Upper lobe of right lung (tissue), 1 donor: ENCODE data around the gene ADGRL3. TPM values are rescaled to one million over a fixed set of nuclear protein-coding genes. Genes with fewer than 3 reads are reported as not detected.
A peak's percentile ranks its signal among the peaks of the same experiment; 100 is the strongest.

Source experiments
- ATAC-seq: fragments of 200-7000 bp; cut with Tn5 transposase; one replicate; pipeline ENCODE4 v1.9.1; 2020; ENCODE audit warnings: mild to moderate bottlenecking, moderate library complexity
- DNase-seq: peaks from one replicate; pipeline ENCODE4 v3.0.0-alpha.2; 2020
- H3K27ac ChIP-seq: fragments of 200-600 bp; one replicate; pipeline ENCODE4 v1.8.0; 2022
- H3K27me3 ChIP-seq: fragments of 200-600 bp; one replicate; pipeline ENCODE4 v1.8.0; 2022; ENCODE audit warnings: mild to moderate bottlenecking
- H3K36me3 ChIP-seq: fragments of 200-600 bp; one replicate; pipeline ENCODE4 v1.8.0; 2022
- H3K4me1 ChIP-seq: fragments of 200-600 bp; one replicate; pipeline ENCODE4 v1.8.0; 2022
- H3K4me3 ChIP-seq: fragments of 200-600 bp; one replicate; pipeline ENCODE4 v1.8.0; 2022; ENCODE audit warnings: mild to moderate bottlenecking
- H3K9me3 ChIP-seq: fragments of 200-600 bp; one replicate; pipeline ENCODE4 v1.8.0; 2022
- CTCF ChIP-seq: fragments of 200-600 bp; IDR thresholded peaks from one replicate; pipeline ENCODE4 v1.8.0; 2022; ENCODE audit warnings: antibody characterized with exemption
- intact Hi-C: fragments of 100-400 bp; cut with DNase I; formaldehyde crosslinking; loops from one replicate; pipeline ENCODE4 v1.11.0; 2022
- total RNA-seq: library from RNA; stranded (reverse); fragmentation: NEBNext Ultra II Directional; extraction: Animal tissue kit (Norgen Biotek cat#: 25700); gene quantifications from one replicate; pipeline ENCODE4 v1.2.1, GENCODE V29; 2021
- donor health status: DM: no; HTN: yes; CAD: no; lungs with severe emphysema.

Gene ADGRL3
- total RNA-seq, 1 donor from 2014 or later = 4.0 TPM

DNA sequence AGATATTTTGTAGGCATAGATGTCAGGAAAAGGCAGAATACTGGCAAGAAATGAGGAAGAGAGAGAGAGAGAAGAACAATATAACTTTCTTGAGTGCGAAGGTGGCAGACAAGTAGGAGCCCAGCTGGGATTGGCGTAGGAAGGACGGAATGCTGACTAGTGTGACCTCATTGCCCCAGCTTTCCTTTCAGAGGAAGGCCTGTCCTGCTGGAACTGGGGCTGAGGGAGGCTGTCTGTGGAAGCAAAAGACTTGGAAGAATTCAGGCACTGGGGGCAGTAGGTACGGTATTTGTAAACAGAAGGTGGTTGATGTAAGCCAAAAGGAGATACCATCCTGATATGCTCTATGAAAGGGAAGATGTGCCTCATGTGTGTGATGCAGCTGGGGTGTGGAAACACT lies 818.4 kb downstream of the ADGRL3 start:
- Histone ChIP-seq H3K9me3 (no peaks in the 10 kb centered on the region), H3K4me1 (no peaks in the 10 kb centered on the region), H3K27ac (no peak overlapping the region), H3K36me3 (no peaks in the 10 kb centered on the region), H3K27me3 (no peaks in the 10 kb centered on the region), H3K4me3 (no peak overlapping the region)
- DNase-seq (no peak), ATAC-seq (no peak)
- intact Hi-C loops = no loop called here
- TF ChIP-seq CTCF = no peak

DNA sequence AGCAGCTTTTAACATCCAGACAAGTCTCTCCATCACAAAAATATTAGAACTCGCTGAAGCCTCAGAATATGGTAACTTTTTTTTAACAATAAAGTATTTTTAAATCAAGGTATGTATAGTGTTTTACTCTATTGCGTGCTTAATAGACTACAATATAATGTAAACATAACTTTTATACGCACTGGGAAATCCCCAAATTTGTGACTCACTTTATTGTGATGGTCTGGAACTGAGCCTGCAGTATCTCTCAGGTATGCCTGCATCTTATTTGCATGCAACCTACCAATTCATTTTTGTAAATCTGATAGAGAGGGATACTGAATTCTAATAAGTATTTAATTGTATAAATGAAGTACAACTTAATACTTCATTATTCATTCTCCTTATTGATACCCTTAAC lies 823.5 kb downstream of the ADGRL3 start:
- no peak overlapping the region for H3K4me3 ChIP-seq
- DNase-seq = no peak
- H3K27ac ChIP-seq = no peak overlapping the region

GRCh38 chr4:62028745-62029144 lies 828.6 kb downstream of the ADGRL3 start:
- no peak for TF ChIP-seq CTCF

More for the DNA sequence above, 823.5 kb downstream of the ADGRL3 start:
- ATAC-seq = no peak
- TF ChIP-seq CTCF = no peak
- Histone ChIP-seq H3K4me1 (no peaks in the 10 kb centered on the region), H3K9me3 (no peaks in the 10 kb centered on the region), H3K27me3 (no peaks in the 10 kb centered on the region), H3K36me3 (no peaks in the 10 kb centered on the region)
- intact Hi-C loops = no loop called here

DNA sequence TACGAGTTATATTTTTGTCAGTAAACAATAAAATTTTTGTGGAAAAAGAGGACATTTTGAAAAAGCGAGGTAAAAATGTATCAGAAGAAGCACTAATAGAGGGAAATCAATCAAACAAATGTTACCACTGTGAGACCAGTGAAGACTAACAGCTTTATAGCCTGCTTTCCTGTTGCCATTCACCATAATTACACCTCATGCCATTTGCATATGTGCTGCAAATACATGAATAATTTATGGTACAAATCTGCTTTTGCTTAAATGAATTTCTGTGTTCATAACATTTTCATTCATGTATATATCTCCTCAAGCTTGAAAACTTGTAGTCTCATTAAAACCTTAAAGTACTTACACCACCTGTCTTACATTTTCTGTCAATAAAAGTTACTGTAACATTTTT lies 830.8 kb downstream of the ADGRL3 start:
- no peak overlapping the region for H3K4me3 ChIP-seq
- no peaks in the 10 kb centered on the region for H3K4me1 ChIP-seq
- intact Hi-C loops = no loop called here
- no peaks in the 10 kb centered on the region for H3K36me3 ChIP-seq
- DNase-seq (no peak), ATAC-seq (no peak)
- no peaks in the 10 kb centered on the region for H3K9me3 ChIP-seq
- H3K27ac ChIP-seq = no peak overlapping the region
- TF ChIP-seq CTCF = no peak
- no peaks in the 10 kb centered on the region for H3K27me3 ChIP-seq

More at GRCh38 chr4:62028745-62029144, 828.6 kb downstream of the ADGRL3 start:
- H3K36me3 ChIP-seq = no peaks in the 10 kb centered on the region
- H3K4me1 ChIP-seq = no peaks in the 10 kb centered on the region
- H3K27me3 ChIP-seq = no peaks in the 10 kb centered on the region
- intact Hi-C loops = no loop called here
- H3K4me3 ChIP-seq = no peak overlapping the region
- ATAC-seq (no peak), DNase-seq (no peak)
- H3K9me3 ChIP-seq = no peaks in the 10 kb centered on the region
- H3K27ac ChIP-seq = no peak overlapping the region

- H3K27ac ChIP-seq = no peak overlapping the region
- H3K9me3 ChIP-seq = no peaks in the 10 kb centered on the region
- no peaks in the 10 kb centered on the region for H3K4me1 ChIP-seq
- ATAC-seq (peak; percentile 26), DNase-seq (no peak)
- no peaks in the 10 kb centered on the region for H3K36me3 ChIP-seq
- TF ChIP-seq CTCF = no peak
- intact Hi-C loops = no loop called here
- H3K4me3 ChIP-seq = no peak overlapping the region
- no peaks in the 10 kb centered on the region for H3K27me3 ChIP-seq
These were observed 837.4 kb downstream of the ADGRL3 start for GRCh38 chr4:62037571-62037970.

- Histone ChIP-seq H3K27me3 (no peaks in the 10 kb centered on the region), H3K4me3 (no peak overlapping the region), H3K4me1 (no peaks in the 10 kb centered on the region), H3K36me3 (no peaks in the 10 kb centered on the region), H3K27ac (no peak overlapping the region), H3K9me3 (no peaks in the 10 kb centered on the region)
- ATAC-seq (no peak), DNase-seq (no peak)
- intact Hi-C loops = no loop called here
- no peak for TF ChIP-seq CTCF
These were observed 851.2 kb downstream of the ADGRL3 start for GRCh38 chr4:62051332-62051731.
